Endodermal cell (in vitro differentiated cells): ENCODE data around the gene CDKN1A. TPM values are rescaled to one million over a fixed set of nuclear protein-coding genes. Genes with fewer than 3 reads are reported as not detected.
A peak's percentile ranks its signal among the peaks of the same experiment; 100 is the strongest.

Experiments used
- DNase-seq: peaks from one replicate; pipeline ENCODE4 v3.0.0-alpha.2; 2017
- H3K27ac ChIP-seq: 2 replicates; pipeline ENCODE4 v1.5.1; 2013; ENCODE audit warnings: mild to moderate bottlenecking, low read depth, low read length, moderate library complexity
- H3K27me3 ChIP-seq: 2 replicates; pipeline ENCODE4 v1.6.1; 2013; ENCODE audit warnings: mild to moderate bottlenecking, low read length, moderate library complexity; ENCODE audit not compliant: insufficient read depth, control insufficient read depth, poor library complexity, severe bottlenecking
- H3K36me3 ChIP-seq: 2 replicates; pipeline ENCODE4 v1.7.0; 2013; ENCODE audit warnings: mild to moderate bottlenecking, low read length, moderate library complexity; ENCODE audit not compliant: control insufficient read depth, insufficient read depth
- H3K4me1 ChIP-seq: one replicate; pipeline ENCODE4 v1.7.0; 2013; ENCODE audit warnings: low read length; ENCODE audit not compliant: control insufficient read depth, insufficient read depth
- H3K4me3 ChIP-seq: 2 replicates; pipeline ENCODE4 v1.5.1; 2013; ENCODE audit warnings: mild to moderate bottlenecking, low read length, moderate library complexity
- H3K9ac ChIP-seq: 2 replicates; pipeline ENCODE4 v1.6.1; 2013; ENCODE audit warnings: mild to moderate bottlenecking, low read length, moderate library complexity; ENCODE audit not compliant: poor library complexity, severe bottlenecking; ENCODE audit errors: extremely low read depth
- H3K9me3 ChIP-seq: 2 replicates; pipeline ENCODE4 v1.6.1; 2013; ENCODE audit warnings: mild to moderate bottlenecking, low read length, moderate library complexity; ENCODE audit not compliant: control insufficient read depth
- H3K27ac Mint-ChIP-seq: 2 replicates; pipeline ENCODE4 v1.8.0; 2020; ENCODE audit warnings: mixed read lengths
- H3K27me3 Mint-ChIP-seq: 2 replicates; pipeline ENCODE4 v1.8.0; 2021; ENCODE audit warnings: mild to moderate bottlenecking, mixed read lengths; ENCODE audit not compliant: insufficient read depth
- H3K36me3 Mint-ChIP-seq: 2 replicates; pipeline ENCODE4 v1.8.0; 2020; ENCODE audit warnings: low read depth, mixed read lengths
- H3K4me1 Mint-ChIP-seq: 2 replicates; pipeline ENCODE4 v1.8.0; 2020; ENCODE audit warnings: mixed read lengths
- H3K4me3 Mint-ChIP-seq: 2 replicates; pipeline ENCODE4 v1.8.0; 2020; ENCODE audit warnings: mild to moderate bottlenecking, moderate library complexity, mixed read lengths
- H3K9me3 Mint-ChIP-seq: 2 replicates; pipeline ENCODE4 v1.8.0; 2020; ENCODE audit warnings: mild to moderate bottlenecking, mixed read lengths
- CTCF ChIP-seq: fragments of 200-600 bp; sonication (generic); conservative IDR thresholded peaks from 2 replicates; pipeline ENCODE4 v1.5.0; 2021; ENCODE audit warnings: antibody characterized with exemption, mild to moderate bottlenecking
- WGBS, 2 experiments: methylation state at CpG; one replicate each; pipeline versions ENCODE4 v1.1.5 to v1.1.7; 2013; ENCODE audit warnings: missing lambda C conversion rate in 2 of 2, mixed read lengths in 1 of 2; ENCODE audit not compliant: insufficient coverage in 1 of 2, insufficient read length in 1 of 2; 5-methylcytosine and 5-hydroxymethylcytosine counted together
- total RNA-seq, 2 donors: library from RNA; stranded (reverse); fragmentation: NEBNext Ultra II Directional in 1 of 2; extraction: Animal tissue kit (Norgen Biotek cat#: 25700) in 1 of 2; gene quantifications; 2 replicates in 1 of 2; 3 replicates in 1 of 2; pipeline ENCODE4 v1.2.1, GENCODE V29; 2021

The CDKN1A gene
- total RNA-seq, 2 donors from 2014 or later, result 1.9 to 3.7 TPM

- no peaks in the 10 kb centered on the region for H3K9me3 Mint-ChIP-seq
- 57 to 82% methylated on average over 2 to 5 of the region's 5 CpGs for WGBS, 2 experiments
- no peak for TF ChIP-seq CTCF
- Histone ChIP-seq H3K9me3 (no peaks in the 10 kb centered on the region), H3K27me3 (peaks cover 21% of the 10 kb centered on the region), H3K27ac (no peak overlapping the region), H3K9ac (no peak overlapping the region), H3K4me1 (peaks cover 4% of the 10 kb centered on the region), H3K36me3 (no peaks in the 10 kb centered on the region), H3K4me3 (no peak overlapping the region)
- no peak overlapping the region for H3K27ac Mint-ChIP-seq
- H3K4me3 Mint-ChIP-seq, result no peak overlapping the region
- peaks cover 35% of the 10 kb centered on the region for H3K27me3 Mint-ChIP-seq
- no peak for DNase-seq
- peaks cover 11% of the 10 kb centered on the region for H3K4me1 Mint-ChIP-seq
- H3K36me3 Mint-ChIP-seq, result no peaks in the 10 kb centered on the region
Measured at GRCh38 chr6:36662380-36662779, 16.1 kb upstream of the CDKN1A start.

GRCh38 chr6:36662827-36663256 is 15.7 kb upstream of the CDKN1A start:
- H3K4me1 Mint-ChIP-seq, result peaks cover 12% of the 10 kb centered on the region
- 78 to 80% methylated on average over 5 to 6 of the region's 6 CpGs for WGBS, 2 experiments

GRCh38 chr6:36663504-36664446 is 14.7 kb upstream of the CDKN1A start:
- Histone ChIP-seq H3K36me3 (no peaks in the 10 kb centered on the region), H3K4me1 (peaks cover 5% of the 10 kb centered on the region), H3K27ac (no peak overlapping the region), H3K9ac (no peak overlapping the region), H3K27me3 (peaks cover 9% of the 10 kb centered on the region), H3K4me3 (no peak overlapping the region), H3K9me3 (no peaks in the 10 kb centered on the region)
- no peak overlapping the region for H3K27ac Mint-ChIP-seq
- no peak for DNase-seq
- TF ChIP-seq CTCF, result no peak
- peaks cover 24% of the 10 kb centered on the region for H3K27me3 Mint-ChIP-seq
- 91 to 96% methylated on average over 3 of the region's 4 CpGs for WGBS, 2 experiments
- H3K9me3 Mint-ChIP-seq, result no peaks in the 10 kb centered on the region
- H3K4me1 Mint-ChIP-seq, result peaks cover 12% of the 10 kb centered on the region
- no peaks in the 10 kb centered on the region for H3K36me3 Mint-ChIP-seq
- H3K4me3 Mint-ChIP-seq, result no peak overlapping the region

More at GRCh38 chr6:36662827-36663256, 15.7 kb upstream of the CDKN1A start:
- peak; percentile 68 for DNase-seq
- H3K9ac ChIP-seq, result no peak overlapping the region
- Mint-ChIP-seq H3K27me3 (peaks cover 31% of the 10 kb centered on the region), H3K9me3 (no peaks in the 10 kb centered on the region), H3K36me3 (no peaks in the 10 kb centered on the region), H3K27ac (no peak overlapping the region), H3K4me3 (no peak overlapping the region)
- TF ChIP-seq CTCF, result no peak
- H3K9me3 ChIP-seq, result no peaks in the 10 kb centered on the region
- peaks cover 5% of the 10 kb centered on the region for H3K4me1 ChIP-seq
- no peak overlapping the region for H3K27ac ChIP-seq
- H3K36me3 ChIP-seq, result no peaks in the 10 kb centered on the region
- H3K27me3 ChIP-seq, result peaks cover 17% of the 10 kb centered on the region
- H3K4me3 ChIP-seq, result no peak overlapping the region
